AG04450 (cell line): Measurements from ENCODE around the gene G3BP2. TPM values are rescaled to one million over a fixed set of nuclear protein-coding genes. Genes with fewer than 3 reads are reported as not detected.

ENCODE experiments used
- CTCF ChIA-PET: fragments of 300-600, 350-600 bp; formaldehyde crosslinking; extraction: SDS; loops from one replicate; lab custom pipeline; 2022; ENCODE audit warnings: antibody characterized with exemption, inconsistent platforms; lab: Charles Lee
- POLR2A ChIA-PET: fragments of 350-600 bp; formaldehyde crosslinking; extraction: SDS; loops from one replicate; lab custom pipeline; 2021; ENCODE audit warnings: antibody characterized with exemption, inconsistent platforms; lab: Yijun Ruan, JAX
- DNase-seq: peaks from one replicate; pipeline ENCODE4 v3.0.0-alpha.2; 2011; ENCODE audit warnings: low read depth, low spot score
- H3K27ac ChIP-seq: one replicate; pipeline ENCODE4 v1.5.1; 2012; ENCODE audit warnings: low read depth, low read length, control low read depth
- H3K27me3 ChIP-seq: one replicate; pipeline ENCODE4 v1.6.0; 2012; ENCODE audit warnings: low read length; ENCODE audit not compliant: control insufficient read depth, insufficient read depth
- H3K4me3 ChIP-seq: 2 replicates; pipeline ENCODE4 v1.5.1; 2011; ENCODE audit warnings: mild to moderate bottlenecking, low read depth, low read length, control low read depth
- H3K9me3 ChIP-seq: 2 replicates; pipeline ENCODE4 v1.5.1; 2012; ENCODE audit warnings: low read length; ENCODE audit not compliant: control insufficient read depth, insufficient read depth
- CTCF ChIP-seq: IDR thresholded peaks from 2 replicates; pipeline ENCODE4 v1.5.1; 2011; ENCODE audit warnings: low read depth, low read length, control low read depth, inconsistent platforms
- polyA plus RNA-seq: library from polyadenylated mRNA; depleted of rRNA; stranded (reverse); fragments of >200 nt; gene quantifications from 2 replicates; pipeline ENCODE4 v1.2.3, GENCODE V29; 2011; rRNA removed
- small RNA-seq: library from RNA; depleted of rRNA; stranded (forward); fragments of <200 nt; gene quantifications from one replicate; pipeline ENCODE3, GENCODE V24; 2012; ENCODE audit warnings: low read depth; ENCODE audit not compliant: insufficient read length

Gene G3BP2
- polyA plus RNA-seq, 1 experiment, result 179 TPM

GRCh38 chr4:75599647-75600046 lies 73.6 kb downstream of the G3BP2 start:
- CTCF ChIA-PET, result no interaction called here
- no peak overlapping the region for H3K4me3 ChIP-seq
- no peaks in the 10 kb centered on the region for H3K9me3 ChIP-seq
- no peak overlapping the region for H3K27ac ChIP-seq
- no peak for DNase-seq
- no peaks in the 10 kb centered on the region for H3K27me3 ChIP-seq
- TF ChIP-seq CTCF, result no peak
- POLR2A ChIA-PET, result no interaction called here

DNA sequence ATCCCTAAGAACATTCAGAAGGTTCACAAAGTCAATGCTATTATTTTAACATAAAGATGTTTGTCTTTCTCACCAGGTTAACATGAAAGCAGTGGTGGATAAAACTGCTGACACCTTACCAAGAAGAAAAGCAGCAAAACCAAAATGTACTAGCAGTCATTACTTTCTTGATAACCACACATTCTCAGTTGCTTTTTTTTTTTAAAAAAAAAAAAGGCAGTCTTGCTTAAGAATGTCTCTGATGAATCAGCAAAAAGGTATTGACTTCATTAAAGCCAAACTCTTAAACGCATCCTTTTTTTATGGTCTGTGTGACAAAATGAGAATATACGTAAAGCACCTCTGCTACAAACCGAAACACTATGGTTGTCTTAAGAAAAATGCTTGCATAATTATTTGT lies 74.8 kb downstream of the G3BP2 start:
- no peak for TF ChIP-seq CTCF
- ChIA-PET POLR2A (no interaction called here), CTCF (no interaction called here)
- peak; percentile 1 for DNase-seq
- Histone ChIP-seq H3K9me3 (no peaks in the 10 kb centered on the region), H3K4me3 (no peak overlapping the region), H3K27ac (no peak overlapping the region), H3K27me3 (no peaks in the 10 kb centered on the region)

- no peak for TF ChIP-seq CTCF
- no peak for DNase-seq
- Histone ChIP-seq H3K27ac (no peak overlapping the region), H3K9me3 (no peaks in the 10 kb centered on the region), H3K27me3 (peaks cover 4% of the 10 kb centered on the region), H3K4me3 (no peak overlapping the region)
- ChIA-PET POLR2A (no interaction called here), CTCF (no interaction called here)
Observed at GRCh38 chr4:75596061-75596460, 77.2 kb downstream of the G3BP2 start.

GRCh38 chr4:75593393-75593792 lies 79.8 kb downstream of the G3BP2 start:
- no peak for DNase-seq
- Histone ChIP-seq H3K27me3 (peaks cover 4% of the 10 kb centered on the region), H3K4me3 (no peak overlapping the region), H3K9me3 (no peaks in the 10 kb centered on the region), H3K27ac (no peak overlapping the region)
- POLR2A ChIA-PET, result no interaction called here
- TF ChIP-seq CTCF, result no peak
- CTCF ChIA-PET, result no interaction called here

Small RNAs within 50 kb of the gene (small RNA-seq; reads per million reads assigned to genes)
- gene RF00019, result not detected

Other genes starting within 250 kb of the G3BP2 start
- 29.2 and 34.0 TPM in 2 replicates for gene RCHY1, start 159.0 kb downstream of the G3BP2 start, polyA plus RNA-seq
- gene THAP6, start 158.9 kb downstream of the G3BP2 start, polyA plus RNA-seq, result 10.9 and 15.1 TPM in 2 replicates
- not detected in 2 replicates for gene ODAPH, start 117.3 kb downstream of the G3BP2 start, polyA plus RNA-seq
- gene CDKL2, start 42.9 kb downstream of the G3BP2 start, polyA plus RNA-seq, result 0.19 and 0.29 TPM in 2 replicates
- 99.6 and 142 TPM in 2 replicates for gene USO1, start 51.2 kb upstream of the G3BP2 start, polyA plus RNA-seq
- gene PPEF2, start 229.0 kb upstream of the G3BP2 start, polyA plus RNA-seq, result not detected in 2 replicates